Raji (cell line): ENCODE data around the gene FHIT.

Experiments
- POLR2A ChIP-seq: IDR thresholded peaks from 2 replicates; pipeline ENCODE4 v1.6.1; 2011; ENCODE audit warnings: low read depth, low read length, control low read depth; ENCODE audit not compliant: insufficient read depth

The FHIT gene

DNA sequence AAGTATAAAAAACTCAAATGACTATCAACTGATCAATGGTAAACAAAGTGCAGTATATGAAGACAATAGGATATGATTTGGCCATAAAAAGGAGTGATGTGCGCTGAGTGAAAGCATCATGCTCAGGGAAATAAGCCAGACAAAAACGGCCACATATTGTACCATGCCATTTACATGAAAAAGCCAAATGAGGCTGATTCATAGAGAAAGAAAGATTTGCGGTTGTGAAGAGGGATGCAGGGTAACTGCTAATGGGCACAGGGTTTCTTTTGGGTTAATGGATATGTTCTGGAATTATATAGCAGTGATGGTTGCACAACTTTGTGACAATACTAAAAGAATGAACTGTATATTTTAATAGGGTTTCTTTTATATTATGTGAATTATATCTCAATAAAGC lies 1324.2 kb downstream of the FHIT start:
- TF ChIP-seq POLR2A: no peak

GRCh38 chr3:59925946-59926345 lies 1325.3 kb downstream of the FHIT start:
- TF ChIP-seq POLR2A: no peak

DNA sequence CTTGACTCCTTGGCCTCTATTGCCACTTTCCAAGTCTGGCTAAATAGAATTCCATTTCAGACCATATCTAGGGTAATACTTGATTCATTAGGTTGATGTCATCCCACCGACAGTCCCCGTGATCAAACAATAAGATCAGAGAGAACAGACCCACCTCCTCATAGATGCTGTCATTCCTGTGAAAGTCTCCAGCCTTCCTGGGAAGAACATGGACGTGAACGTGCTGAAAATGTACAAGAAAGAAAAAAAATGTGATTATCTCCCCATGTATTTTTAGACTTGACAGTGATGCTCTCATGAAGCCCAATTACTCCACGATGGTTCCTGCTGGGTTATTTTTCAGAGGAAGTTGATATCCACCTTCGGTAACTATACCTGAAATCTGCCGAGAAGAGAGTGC lies 1329.1 kb downstream of the FHIT start:
- no peak for TF ChIP-seq POLR2A

DNA sequence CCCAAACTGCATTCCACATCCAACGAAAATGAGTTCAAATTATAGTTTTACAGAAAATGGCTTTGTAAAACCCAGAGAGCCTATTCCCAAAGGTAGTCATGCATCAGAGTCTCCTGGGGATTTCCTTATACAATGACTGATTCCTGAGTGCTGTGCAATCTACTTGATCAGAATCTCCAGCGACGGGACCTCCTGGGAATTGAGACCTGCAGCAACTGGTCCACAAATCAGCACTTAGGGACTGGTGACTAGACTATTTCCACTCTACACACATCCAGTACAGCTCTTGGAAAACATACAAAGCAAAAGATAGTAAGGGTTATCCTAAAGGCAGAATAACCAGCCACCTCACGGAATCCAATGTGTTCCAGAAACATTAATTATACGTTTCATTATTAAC lies 1330.4 kb downstream of the FHIT start:
- TF ChIP-seq POLR2A: no peak

DNA sequence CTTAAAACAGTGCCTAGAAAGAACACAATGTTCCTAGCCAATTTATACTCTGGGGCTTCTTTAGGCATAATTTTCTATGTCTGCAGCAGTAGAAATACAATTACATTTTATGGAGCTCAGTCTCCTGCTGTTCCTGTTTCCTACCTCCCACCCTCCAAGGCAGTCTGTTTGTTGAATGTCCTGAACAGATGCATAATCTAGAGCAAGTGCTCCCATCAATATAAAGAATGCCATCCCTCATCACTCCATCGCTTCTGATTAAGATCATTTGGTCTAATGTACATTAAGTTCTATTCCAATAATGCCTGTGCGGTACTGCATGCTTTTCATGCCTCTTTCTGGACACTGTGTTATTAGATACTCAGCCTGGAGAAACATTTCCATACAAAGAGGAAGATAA lies 1331.7 kb downstream of the FHIT start:
- no peak for TF ChIP-seq POLR2A

DNA sequence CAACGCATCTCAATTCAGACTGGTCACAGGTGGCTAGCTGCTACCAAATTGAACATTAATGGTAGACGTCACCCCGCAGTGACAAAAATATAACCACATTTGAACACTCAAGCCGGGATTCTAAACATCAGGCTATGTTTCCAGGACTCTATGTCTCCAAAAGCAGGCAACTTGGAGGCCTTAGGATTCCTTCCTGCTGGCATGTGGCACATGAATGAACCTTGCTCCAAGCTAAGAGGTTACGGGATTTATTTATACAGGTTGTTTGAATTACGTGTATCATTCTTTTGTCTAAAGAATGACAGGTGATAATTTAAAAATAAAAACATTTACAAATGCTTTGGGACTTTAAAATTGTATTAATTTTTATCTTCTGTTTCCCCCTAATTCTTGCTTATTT lies 1337.0 kb downstream of the FHIT start:
- TF ChIP-seq POLR2A: no peak

GRCh38 chr3:59913645-59914044 lies 1337.6 kb downstream of the FHIT start:
- no peak for TF ChIP-seq POLR2A

DNA sequence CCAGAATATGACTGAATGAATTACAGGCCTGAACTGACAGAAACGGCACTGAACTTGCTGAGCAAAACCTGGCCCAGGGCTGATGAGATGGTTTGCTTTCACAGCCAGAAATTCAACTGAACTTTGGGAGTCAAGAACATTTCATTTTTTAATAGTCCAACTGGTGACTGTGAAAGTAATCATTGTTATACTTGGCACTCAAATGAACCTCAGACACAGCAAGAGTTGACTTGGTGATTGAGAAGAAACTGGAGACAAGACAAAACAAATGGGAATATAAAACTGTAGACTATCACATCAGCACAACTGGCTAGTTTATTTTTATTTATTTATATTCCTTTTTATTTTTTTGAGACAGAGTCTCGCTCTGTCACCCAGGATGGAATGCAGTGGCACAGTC lies 1342.6 kb downstream of the FHIT start:
- no peak for TF ChIP-seq POLR2A

- TF ChIP-seq POLR2A: no peak
Observed at GRCh38 chr3:59908280-59908679, 1343.0 kb downstream of the FHIT start.

- TF ChIP-seq POLR2A: no peak
Observed at GRCh38 chr3:59904296-59904695, 1347.0 kb downstream of the FHIT start.

- no peak for TF ChIP-seq POLR2A
Observed at GRCh38 chr3:59899061-59899460, 1352.2 kb downstream of the FHIT start.

DNA sequence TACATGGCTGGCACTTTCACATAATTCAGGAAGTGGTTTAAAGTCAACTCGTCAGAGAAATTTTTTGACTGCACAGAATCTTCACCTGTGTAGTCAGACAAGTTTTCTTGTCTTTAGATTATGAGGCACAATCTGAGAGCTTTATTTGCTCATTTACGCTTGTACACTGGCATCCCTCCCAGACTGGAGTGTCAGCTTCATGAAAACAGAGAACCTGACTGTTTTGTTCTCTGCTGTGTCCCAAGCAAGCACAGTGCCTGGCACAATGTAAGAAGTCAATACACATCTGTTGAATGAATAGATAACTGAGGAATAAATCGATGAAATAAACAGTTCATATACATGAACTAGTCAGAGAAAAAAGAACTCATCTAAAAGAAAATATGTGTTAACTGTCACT lies 1355.3 kb downstream of the FHIT start:
- no peak for TF ChIP-seq POLR2A

- no peak for TF ChIP-seq POLR2A
Observed at GRCh38 chr3:59894425-59895121, 1356.7 kb downstream of the FHIT start.

DNA sequence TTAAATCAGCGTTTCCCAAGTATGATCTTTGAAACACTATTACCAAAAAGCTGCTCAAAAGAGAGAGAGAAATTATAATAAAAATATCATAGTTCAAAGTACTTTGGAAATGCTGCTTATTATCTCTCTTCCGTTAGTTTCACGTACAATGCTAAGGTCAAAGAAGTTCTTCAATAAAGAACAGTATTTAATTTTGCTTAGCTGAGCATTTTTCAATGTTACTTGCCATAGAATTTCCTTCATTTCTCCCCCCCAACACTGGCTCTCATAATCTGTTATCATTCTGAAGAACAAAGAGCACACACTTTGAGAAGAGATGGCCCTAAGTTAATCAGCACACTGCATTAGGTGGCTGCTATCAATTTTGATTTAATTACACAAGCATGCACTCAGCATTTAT lies 1360.6 kb downstream of the FHIT start:
- no peak for TF ChIP-seq POLR2A

DNA sequence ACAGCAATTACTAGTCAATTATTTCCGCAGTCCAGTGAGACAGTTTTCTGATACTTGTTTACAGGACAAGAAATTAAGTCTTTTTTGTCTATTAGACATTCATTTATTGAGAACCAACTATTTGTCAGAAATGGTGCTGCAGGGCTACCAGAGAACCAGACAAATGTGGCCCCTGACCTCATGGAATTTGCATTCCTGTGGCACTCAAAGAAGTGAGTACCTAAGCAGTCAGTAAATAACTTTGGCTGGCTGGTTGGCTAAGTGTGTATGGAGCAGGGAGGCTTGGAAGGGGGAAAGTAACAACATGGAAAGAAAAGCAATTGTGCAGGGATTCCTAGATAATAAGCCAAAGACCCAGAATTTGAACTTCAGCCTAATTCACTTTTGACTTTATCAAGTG lies 1364.5 kb downstream of the FHIT start:
- TF ChIP-seq POLR2A: no peak

DNA sequence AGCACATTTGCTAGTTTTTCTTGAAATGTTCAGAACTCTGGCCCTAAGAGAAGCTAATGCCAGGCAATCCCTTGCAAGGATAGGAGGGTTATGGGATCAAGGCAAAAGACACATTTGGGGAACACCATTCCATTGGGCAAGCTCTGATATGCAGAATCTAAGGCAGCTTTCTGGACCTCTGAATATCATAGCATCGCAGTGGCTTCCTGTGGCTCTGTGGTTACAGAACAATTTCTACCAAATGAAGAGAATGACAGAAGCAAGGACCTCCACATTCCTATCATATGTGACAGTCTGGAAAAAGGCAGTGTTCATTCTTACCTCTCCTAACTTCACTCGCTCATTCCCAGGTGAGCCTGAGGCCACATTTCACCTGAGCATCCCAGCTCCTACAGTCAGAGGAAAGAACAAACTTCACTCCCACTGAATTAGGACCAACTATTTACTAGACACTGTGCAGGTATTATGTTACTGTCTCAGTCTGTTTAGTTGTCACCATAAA lies 1365.3 kb downstream of the FHIT start:
- TF ChIP-seq POLR2A: no peak

DNA sequence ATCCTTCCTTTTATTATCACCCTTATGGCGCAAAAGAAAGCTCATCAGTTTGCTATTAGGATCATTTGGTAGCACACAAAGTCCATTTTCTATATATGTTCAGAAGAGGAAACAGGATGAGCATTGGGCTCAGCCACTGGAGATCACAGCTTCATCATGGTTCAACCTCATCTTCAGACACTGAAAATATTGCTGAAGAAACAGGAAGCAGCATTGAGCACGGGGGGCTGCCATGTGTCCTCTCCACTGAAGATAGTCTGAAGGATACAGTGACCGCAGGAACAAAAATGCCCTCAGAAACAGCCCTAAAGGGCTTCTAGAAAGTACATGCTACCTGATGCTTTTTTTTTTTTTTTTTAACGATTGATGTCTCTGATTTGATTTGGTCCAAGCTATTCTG lies 1366.2 kb downstream of the FHIT start:
- TF ChIP-seq POLR2A: no peak

DNA sequence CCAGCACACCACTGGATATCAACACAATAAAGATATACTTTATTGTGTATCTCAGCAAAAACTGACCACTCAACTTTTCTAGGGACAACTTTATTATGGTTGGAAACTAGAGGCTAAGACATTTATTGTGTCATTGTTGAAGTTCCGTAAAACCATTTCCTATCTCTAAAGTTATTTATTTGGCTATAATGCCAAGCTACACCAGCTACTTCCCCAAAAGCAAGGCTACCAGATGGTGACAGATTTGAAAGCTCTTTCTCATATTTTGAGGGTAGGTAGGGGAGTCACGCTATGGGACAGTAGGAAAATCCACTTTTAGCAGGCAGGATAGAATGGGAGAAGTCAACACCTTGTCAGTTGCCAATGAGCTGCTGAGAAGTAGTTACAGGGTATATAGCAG lies 1366.8 kb downstream of the FHIT start:
- no peak for TF ChIP-seq POLR2A

DNA sequence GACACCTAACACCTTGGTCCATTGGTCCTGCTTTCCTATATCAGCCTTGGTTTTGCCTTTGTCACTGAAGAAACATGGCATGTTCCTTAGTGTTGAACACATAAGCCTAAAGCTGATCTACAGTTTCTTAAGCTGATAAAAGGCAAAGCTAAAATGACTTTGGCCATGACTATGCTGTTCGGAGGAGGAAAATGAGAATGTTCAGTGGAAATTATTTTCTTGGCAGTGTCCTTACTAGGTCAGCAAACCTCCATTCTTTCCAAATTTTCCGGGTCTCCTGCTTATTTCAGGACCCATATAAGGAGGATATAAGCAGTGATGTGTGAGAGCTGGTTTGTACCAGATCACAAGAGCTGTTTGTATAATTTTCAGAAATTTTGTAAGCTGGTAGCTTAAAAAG lies 1368.5 kb downstream of the FHIT start:
- no peak for TF ChIP-seq POLR2A
